ENCODE results near the gene CCNH.

CCNH gene

DNA sequence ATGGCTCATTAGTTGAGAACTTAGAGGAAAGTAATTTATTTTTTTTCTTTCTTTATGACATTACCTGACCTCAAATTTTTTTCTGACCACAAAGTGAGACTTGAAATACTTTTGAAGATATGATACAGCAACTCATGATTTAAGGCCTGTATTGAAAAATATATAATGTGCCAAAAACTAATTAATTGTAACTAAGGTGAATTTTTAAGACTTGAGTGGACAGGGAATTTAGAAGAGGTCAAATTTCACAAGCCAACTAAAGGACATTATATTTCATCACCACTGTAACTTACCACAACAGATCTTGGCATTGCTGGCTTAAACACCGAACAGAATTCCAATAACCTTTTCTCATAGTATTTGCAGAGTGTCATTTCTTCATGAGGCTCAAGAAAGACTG lies 1.8 kb downstream of the CCNH start:
- ChIA-PET POLR2A (interaction anchor here (1.2 kb wide), 1 partner anchor 143 kb away, joined by 3 read pairs; the partner anchor contains the start of gene RASA1), CTCF (no interaction called here)
- Histone ChIP-seq H3K4me3 (ENCODE audit: low read depth, low read length) (no peak overlapping the region), H3K36me3 (ENCODE audit: control insufficient read depth in 2 of 2, insufficient read depth in 1 of 2, low read length in 2 of 2) (peaks cover 30 to 52% of the 10 kb centered on the region in 2 experiments; a peak in 2 of 3 replicates), H3K9me3 (ENCODE audit: control insufficient read depth, insufficient read depth, low read depth, low read length) (no peaks in the 10 kb centered on the region), H3K4me1 (ENCODE audit: control insufficient read depth, insufficient read depth, low read length) (peaks cover 5% of the 10 kb centered on the region; the same call in 1 of the 2 replicates), H3K27ac (ENCODE audit: extremely low read depth, low read depth, low read length) (no peak overlapping the region)
- TF ChIP-seq ZNF366 (tag by site-specific recombination; conservative IDR thresholded peaks at IDR 0.05) = peak; percentile 42; the same call in 1 of the 2 replicates
- no peak for TF ChIP-seq BCL11B (tag by site-specific recombination; IDR thresholded peaks at IDR 0.05; ENCODE audit: low read depth)
- TF ChIP-seq, protein P1, sequence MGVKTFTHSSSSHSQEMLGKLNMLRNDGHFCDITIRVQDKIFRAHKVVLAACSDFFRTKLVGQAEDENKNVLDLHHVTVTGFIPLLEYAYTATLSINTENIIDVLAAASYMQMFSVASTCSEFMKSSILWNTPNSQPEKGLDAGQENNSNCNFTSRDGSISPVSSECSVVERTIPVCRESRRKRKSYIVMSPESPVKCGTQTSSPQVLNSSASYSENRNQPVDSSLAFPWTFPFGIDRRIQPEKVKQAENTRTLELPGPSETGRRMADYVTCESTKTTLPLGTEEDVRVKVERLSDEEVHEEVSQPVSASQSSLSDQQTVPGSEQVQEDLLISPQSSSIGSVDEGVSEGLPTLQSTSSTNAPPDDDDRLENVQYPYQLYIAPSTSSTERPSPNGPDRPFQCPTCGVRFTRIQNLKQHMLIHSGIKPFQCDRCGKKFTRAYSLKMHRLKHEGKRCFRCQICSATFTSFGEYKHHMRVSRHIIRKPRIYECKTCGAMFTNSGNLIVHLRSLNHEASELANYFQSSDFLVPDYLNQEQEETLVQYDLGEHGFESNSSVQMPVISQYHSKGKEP (tag by site-specific recombination; IDR thresholded peaks at IDR 0.05) = no peak
- TF ChIP-seq, protein P2, sequence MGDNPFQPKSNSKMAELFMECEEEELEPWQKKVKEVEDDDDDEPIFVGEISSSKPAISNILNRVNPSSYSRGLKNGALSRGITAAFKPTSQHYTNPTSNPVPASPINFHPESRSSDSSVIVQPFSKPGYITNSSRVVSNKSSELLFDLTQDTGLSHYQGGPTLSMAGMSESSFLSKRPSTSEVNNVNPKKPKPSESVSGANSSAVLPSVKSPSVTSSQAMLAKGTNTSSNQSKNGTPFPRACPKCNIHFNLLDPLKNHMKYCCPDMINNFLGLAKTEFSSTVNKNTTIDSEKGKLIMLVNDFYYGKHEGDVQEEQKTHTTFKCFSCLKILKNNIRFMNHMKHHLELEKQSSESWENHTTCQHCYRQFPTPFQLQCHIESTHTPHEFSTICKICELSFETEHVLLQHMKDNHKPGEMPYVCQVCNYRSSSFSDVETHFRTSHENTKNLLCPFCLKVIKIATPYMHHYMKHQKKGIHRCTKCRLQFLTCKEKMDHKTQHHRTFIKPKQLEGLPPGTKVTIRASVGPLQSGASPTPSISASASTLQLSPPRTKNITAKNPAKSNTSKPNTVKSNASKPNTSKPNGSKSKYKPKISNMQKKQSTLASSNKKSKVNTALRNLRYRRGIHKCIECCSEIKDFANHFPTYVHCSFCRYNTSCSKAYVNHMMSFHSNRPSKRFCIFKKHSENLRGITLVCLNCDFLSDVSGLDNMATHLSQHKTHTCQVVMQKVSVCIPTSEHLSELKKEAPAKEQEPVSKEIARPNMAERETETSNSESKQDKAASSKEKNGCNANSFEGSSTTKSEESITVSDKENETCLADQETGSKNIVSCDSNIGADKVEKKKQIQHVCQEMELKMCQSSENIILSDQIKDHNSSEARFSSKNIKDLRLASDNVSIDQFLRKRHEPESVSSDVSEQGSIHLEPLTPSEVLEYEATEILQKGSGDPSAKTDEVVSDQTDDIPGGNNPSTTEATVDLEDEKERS (tag by site-specific recombination; IDR thresholded peaks at IDR 0.05) = no peak
- TF ChIP-seq, protein P3, sequence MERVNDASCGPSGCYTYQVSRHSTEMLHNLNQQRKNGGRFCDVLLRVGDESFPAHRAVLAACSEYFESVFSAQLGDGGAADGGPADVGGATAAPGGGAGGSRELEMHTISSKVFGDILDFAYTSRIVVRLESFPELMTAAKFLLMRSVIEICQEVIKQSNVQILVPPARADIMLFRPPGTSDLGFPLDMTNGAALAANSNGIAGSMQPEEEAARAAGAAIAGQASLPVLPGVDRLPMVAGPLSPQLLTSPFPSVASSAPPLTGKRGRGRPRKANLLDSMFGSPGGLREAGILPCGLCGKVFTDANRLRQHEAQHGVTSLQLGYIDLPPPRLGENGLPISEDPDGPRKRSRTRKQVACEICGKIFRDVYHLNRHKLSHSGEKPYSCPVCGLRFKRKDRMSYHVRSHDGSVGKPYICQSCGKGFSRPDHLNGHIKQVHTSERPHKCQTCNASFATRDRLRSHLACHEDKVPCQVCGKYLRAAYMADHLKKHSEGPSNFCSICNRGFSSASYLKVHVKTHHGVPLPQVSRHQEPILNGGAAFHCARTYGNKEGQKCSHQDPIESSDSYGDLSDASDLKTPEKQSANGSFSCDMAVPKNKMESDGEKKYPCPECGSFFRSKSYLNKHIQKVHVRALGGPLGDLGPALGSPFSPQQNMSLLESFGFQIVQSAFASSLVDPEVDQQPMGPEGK (tag by site-specific recombination; IDR thresholded peaks at IDR 0.05) = no peak
- TF ChIP-seq, protein P4, sequence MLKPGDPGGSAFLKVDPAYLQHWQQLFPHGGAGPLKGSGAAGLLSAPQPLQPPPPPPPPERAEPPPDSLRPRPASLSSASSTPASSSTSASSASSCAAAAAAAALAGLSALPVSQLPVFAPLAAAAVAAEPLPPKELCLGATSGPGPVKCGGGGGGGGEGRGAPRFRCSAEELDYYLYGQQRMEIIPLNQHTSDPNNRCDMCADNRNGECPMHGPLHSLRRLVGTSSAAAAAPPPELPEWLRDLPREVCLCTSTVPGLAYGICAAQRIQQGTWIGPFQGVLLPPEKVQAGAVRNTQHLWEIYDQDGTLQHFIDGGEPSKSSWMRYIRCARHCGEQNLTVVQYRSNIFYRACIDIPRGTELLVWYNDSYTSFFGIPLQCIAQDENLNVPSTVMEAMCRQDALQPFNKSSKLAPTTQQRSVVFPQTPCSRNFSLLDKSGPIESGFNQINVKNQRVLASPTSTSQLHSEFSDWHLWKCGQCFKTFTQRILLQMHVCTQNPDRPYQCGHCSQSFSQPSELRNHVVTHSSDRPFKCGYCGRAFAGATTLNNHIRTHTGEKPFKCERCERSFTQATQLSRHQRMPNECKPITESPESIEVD (tag by site-specific recombination; IDR thresholded peaks at IDR 0.05) = peak; percentile 68

DNA sequence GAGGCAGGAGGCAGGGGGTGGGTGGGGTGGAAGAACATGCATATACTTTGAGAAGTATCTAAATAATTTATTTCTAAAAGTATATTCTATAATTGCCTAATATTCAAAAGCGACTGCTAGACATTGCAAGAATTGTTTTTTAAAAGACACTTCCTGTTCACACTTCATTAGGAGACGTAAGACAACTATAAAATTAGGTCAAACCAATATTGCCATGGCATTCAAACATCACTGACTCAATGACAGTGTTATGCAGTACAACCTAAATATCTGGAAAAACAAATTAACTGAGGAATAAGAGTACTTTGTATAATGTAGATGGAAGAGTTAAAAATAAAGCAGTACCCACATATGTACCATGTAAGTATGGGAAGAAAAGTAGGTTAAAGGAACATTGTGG lies 4.5 kb downstream of the CCNH start:
- Histone ChIP-seq H3K36me3 (ENCODE audit: control insufficient read depth in 2 of 2, insufficient read depth in 1 of 2, low read length in 2 of 2) (peaks cover 48 to 79% of the 10 kb centered on the region in 2 experiments), H3K4me1 (ENCODE audit: control insufficient read depth, insufficient read depth, low read length) (peaks cover 5% of the 10 kb centered on the region; the same call in 1 of the 2 replicates), H3K27ac (ENCODE audit: extremely low read depth, low read depth, low read length) (no peak overlapping the region), H3K4me3 (ENCODE audit: low read depth, low read length) (no peak overlapping the region), H3K9me3 (ENCODE audit: control insufficient read depth, insufficient read depth, low read depth, low read length) (no peaks in the 10 kb centered on the region)
- CTCF ChIA-PET = no interaction called here
- POLR2A ChIA-PET = no interaction called here
- no peak for TF ChIP-seq ZNF600 (tag by site-specific recombination; IDR thresholded peaks at IDR 0.05)
- TF ChIP-seq, protein P5, sequence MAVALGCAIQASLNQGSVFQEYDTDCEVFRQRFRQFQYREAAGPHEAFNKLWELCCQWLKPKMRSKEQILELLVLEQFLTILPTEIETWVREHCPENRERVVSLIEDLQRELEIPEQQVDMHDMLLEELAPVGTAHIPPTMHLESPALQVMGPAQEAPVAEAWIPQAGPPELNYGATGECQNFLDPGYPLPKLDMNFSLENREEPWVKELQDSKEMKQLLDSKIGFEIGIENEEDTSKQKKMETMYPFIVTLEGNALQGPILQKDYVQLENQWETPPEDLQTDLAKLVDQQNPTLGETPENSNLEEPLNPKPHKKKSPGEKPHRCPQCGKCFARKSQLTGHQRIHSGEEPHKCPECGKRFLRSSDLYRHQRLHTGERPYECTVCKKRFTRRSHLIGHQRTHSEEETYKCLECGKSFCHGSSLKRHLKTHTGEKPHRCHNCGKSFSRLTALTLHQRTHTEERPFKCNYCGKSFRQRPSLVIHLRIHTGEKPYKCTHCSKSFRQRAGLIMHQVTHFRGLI (tag by site-specific recombination; IDR thresholded peaks at IDR 0.05) = no peak
- TF ChIP-seq ZNF785 (tag by site-specific recombination; IDR thresholded peaks at IDR 0.05) = no peak
- TF ChIP-seq, protein P6, sequence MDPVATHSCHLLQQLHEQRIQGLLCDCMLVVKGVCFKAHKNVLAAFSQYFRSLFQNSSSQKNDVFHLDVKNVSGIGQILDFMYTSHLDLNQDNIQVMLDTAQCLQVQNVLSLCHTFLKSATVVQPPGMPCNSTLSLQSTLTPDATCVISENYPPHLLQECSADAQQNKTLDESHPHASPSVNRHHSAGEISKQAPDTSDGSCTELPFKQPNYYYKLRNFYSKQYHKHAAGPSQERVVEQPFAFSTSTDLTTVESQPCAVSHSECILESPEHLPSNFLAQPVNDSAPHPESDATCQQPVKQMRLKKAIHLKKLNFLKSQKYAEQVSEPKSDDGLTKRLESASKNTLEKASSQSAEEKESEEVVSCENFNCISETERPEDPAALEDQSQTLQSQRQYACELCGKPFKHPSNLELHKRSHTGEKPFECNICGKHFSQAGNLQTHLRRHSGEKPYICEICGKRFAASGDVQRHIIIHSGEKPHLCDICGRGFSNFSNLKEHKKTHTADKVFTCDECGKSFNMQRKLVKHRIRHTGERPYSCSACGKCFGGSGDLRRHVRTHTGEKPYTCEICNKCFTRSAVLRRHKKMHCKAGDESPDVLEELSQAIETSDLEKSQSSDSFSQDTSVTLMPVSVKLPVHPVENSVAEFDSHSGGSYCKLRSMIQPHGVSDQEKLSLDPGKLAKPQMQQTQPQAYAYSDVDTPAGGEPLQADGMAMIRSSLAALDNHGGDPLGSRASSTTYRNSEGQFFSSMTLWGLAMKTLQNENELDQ (tag by site-specific recombination; IDR thresholded peaks at IDR 0.05; ENCODE audit: low read depth) = no peak
- no peak for TF ChIP-seq YY1 (tag by site-specific recombination; IDR thresholded peaks at IDR 0.05)
- TF ChIP-seq ZFP41 (tag by site-specific recombination; IDR thresholded peaks at IDR 0.05; ENCODE audit: borderline replicate concordance) = no peak
- TF ChIP-seq KLF10 (tag by site-specific recombination; IDR thresholded peaks at IDR 0.05) = no peak
- no peak for TF ChIP-seq ZNF391 (tag by site-specific recombination; IDR thresholded peaks at IDR 0.05; ENCODE audit: borderline replicate concordance, low read depth)
- no peak for TF ChIP-seq ZNF777 (tag by site-specific recombination; IDR thresholded peaks at IDR 0.05; ENCODE audit: borderline replicate concordance)
- TF ChIP-seq, protein P7, sequence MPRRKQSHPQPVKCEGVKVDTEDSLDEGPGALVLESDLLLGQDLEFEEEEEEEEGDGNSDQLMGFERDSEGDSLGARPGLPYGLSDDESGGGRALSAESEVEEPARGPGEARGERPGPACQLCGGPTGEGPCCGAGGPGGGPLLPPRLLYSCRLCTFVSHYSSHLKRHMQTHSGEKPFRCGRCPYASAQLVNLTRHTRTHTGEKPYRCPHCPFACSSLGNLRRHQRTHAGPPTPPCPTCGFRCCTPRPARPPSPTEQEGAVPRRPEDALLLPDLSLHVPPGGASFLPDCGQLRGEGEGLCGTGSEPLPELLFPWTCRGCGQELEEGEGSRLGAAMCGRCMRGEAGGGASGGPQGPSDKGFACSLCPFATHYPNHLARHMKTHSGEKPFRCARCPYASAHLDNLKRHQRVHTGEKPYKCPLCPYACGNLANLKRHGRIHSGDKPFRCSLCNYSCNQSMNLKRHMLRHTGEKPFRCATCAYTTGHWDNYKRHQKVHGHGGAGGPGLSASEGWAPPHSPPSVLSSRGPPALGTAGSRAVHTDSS (tag by site-specific recombination; IDR thresholded peaks at IDR 0.05) = no peak
